GM12878 (cell line): ENCODE data around the gene SPRYD3. TPM values are rescaled to one million over a fixed set of nuclear protein-coding genes. Genes with fewer than 3 reads are reported as not detected.

Source experiments
- CHD2 ChIP-seq: IDR thresholded peaks from 2 replicates; pipeline ENCODE4 v1.6.1; 2011; ENCODE audit warnings: low read depth, low read length, improper control_type of control experiment, borderline replicate concordance
- E4F1 ChIP-seq: fragments of 450-650 bp; IDR thresholded peaks from 2 replicates; pipeline ENCODE4 v1.6.1; 2018; ENCODE audit warnings: borderline replicate concordance, mild to moderate bottlenecking; ENCODE audit not compliant: partially characterized antibody
- HDGF ChIP-seq: fragments of 450-650 bp; IDR thresholded peaks from 2 replicates; pipeline ENCODE4 v1.6.1; 2016; ENCODE audit warnings: antibody characterized with exemption
- KLF5 ChIP-seq: fragments of 450-650 bp; IDR thresholded peaks from 2 replicates; pipeline ENCODE4 v1.6.1; 2014; ENCODE audit warnings: mild to moderate bottlenecking; ENCODE audit not compliant: partially characterized antibody
- LARP7 ChIP-seq: fragments of 450-650 bp; IDR thresholded peaks from 2 replicates; pipeline ENCODE4 v1.6.1; 2017; ENCODE audit warnings: mild to moderate bottlenecking
- MTA2 ChIP-seq: fragments of 450-650 bp; IDR thresholded peaks from 2 replicates; pipeline ENCODE4 v1.6.1; 2016; ENCODE audit warnings: low read depth, mild to moderate bottlenecking, moderate library complexity
- NR2F1 ChIP-seq: fragments of 450-650 bp; conservative IDR thresholded peaks from 2 replicates; pipeline ENCODE4 v1.6.1; 2017; ENCODE audit warnings: mild to moderate bottlenecking
- SMAD5 ChIP-seq: IDR thresholded peaks from 2 replicates; pipeline ENCODE4 v1.6.1; 2016; ENCODE audit warnings: antibody characterized with exemption, low read depth
- TCF12 ChIP-seq: IDR thresholded peaks from 2 replicates; pipeline ENCODE4 v1.6.1; 2011; ENCODE audit warnings: low read depth, mild to moderate bottlenecking, low read length
- ZBTB40 ChIP-seq: fragments of 450-650 bp; IDR thresholded peaks from 2 replicates; pipeline ENCODE4 v1.6.1; 2016; ENCODE audit warnings: mild to moderate bottlenecking, moderate library complexity, borderline replicate concordance
- ZNF384 ChIP-seq: IDR thresholded peaks from 2 replicates; pipeline ENCODE4 v1.6.1; 2012; ENCODE audit warnings: low read depth, mild to moderate bottlenecking, low read length, improper control_type of control experiment, borderline replicate concordance
- ZNF622 ChIP-seq: fragments of 450-650 bp; IDR thresholded peaks from 2 replicates; pipeline ENCODE4 v1.6.1; 2017; ENCODE audit warnings: mild to moderate bottlenecking, inconsistent platforms
- ZSCAN29 ChIP-seq: fragments of 450-650 bp; IDR thresholded peaks from 2 replicates; pipeline ENCODE4 v1.6.1; 2017; ENCODE audit warnings: mild to moderate bottlenecking, moderate library complexity
- polyA plus RNA-seq, 11 experiments: library from polyadenylated mRNA; depleted of rRNA in 4 of 11; unstranded in 6 of 11; stranded (reverse) in 5 of 11; fragments of >200 nt; fragmentation: Nextera tagmentation in 4 of 11; fragmentation: Illumina TruSeq in 1 of 11; extraction: Ambion mirVana in 4 of 11; extraction: Trizol in 1 of 11; gene quantifications; 1 replicate in 1 of 11; 2 replicates in 10 of 11; pipeline versions ENCODE4 v1.2.1 to v1.2.3, GENCODE V29; 2011 to 2016; ENCODE audit warnings: inconsistent platforms in 2 of 11, missing spikeins in 2 of 11, low read depth in 1 of 11
- total RNA-seq, 4 experiments: library from RNA; depleted of rRNA in 3 of 4; stranded (reverse); fragments of >200 nt in 3 of 4; fragmentation: Illumina TruSeq in 1 of 4; extraction: Trizol in 1 of 4; gene quantifications; 2 replicates each; pipeline versions ENCODE4 v1.2.1 to v1.2.3, GENCODE V29; 2013 to 2021
- TF ChIP-seq, protein P1 (sequence below): fragments of 450-650 bp; IDR thresholded peaks from 2 replicates; pipeline ENCODE4 v1.6.1; 2016; ENCODE audit warnings: mild to moderate bottlenecking
- TF ChIP-seq, protein P2 (sequence below): fragments of 150-350 bp; IDR thresholded peaks from 2 replicates; pipeline ENCODE4 v1.6.1; 2016; ENCODE audit warnings: low read depth, low read length
- TF ChIP-seq, protein P3 (sequence below): fragments of 450-650 bp; IDR thresholded peaks from 2 replicates; pipeline ENCODE4 v1.6.1; 2017; ENCODE audit warnings: borderline replicate concordance

Gene SPRYD3
- total and polyA plus RNA-seq, 10 of the 15 experiments (the other 5 are each of a cell fraction or from before 2014, with no cell fraction given) = 2.3 to 26.4 (median 20.2) TPM

DNA sequence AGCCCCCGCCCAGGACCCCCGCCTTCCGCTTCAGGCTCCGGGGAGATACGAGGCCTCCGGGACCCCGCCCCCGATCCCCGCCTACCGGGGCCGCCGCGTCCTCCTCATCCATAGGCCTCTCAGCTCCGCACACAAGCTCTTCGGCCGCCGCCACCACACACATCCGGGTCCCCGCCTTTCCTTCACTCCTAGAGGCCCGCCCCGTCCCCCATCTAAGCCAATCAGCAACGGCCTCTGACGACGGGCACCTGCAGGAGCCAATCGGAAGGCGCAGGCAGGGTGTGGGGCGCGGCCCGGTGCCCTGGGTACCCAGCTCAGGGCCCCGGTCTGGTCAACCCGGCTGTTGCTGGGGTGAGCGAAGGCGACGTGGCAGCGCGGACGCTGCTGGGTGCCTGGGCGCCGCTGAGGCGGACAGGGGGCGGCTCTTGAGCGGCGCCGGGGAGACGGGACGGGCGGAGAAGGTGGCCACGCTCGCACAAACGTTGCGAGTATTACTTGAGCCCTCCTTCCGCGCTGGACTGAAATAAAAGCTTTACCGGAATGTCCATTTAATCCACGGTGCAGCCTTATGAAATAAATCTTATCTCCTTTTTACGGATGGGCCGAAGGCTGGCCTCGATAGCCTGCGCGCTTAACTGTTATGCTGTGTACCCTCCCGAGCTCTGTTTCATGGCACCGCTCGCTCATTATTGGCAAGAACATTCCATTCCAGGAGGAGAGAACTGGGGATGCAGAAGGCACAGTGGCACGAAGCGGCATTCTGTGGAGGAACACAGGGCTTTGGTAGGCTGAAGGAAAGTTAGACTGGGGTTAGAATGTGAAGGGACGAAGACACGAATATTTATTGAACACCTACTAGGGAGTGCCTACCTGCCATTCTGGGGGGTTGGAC is at the start of gene SPRYD3 (continued):
- TF ChIP-seq, protein P1, sequence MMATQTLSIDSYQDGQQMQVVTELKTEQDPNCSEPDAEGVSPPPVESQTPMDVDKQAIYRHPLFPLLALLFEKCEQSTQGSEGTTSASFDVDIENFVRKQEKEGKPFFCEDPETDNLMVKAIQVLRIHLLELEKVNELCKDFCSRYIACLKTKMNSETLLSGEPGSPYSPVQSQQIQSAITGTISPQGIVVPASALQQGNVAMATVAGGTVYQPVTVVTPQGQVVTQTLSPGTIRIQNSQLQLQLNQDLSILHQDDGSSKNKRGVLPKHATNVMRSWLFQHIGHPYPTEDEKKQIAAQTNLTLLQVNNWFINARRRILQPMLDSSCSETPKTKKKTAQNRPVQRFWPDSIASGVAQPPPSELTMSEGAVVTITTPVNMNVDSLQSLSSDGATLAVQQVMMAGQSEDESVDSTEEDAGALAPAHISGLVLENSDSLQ = peak; percentile 99
- no peak for TF ChIP-seq ZNF384
- TF ChIP-seq ZNF622 = no peak
- TF ChIP-seq ZSCAN29 = 0 out of 2 replicates have a peak, but pooled peaks have one; percentile 30
- peak; percentile 96 for TF ChIP-seq CHD2
- TF ChIP-seq TCF12 = 0 out of 2 replicates have a peak, but pooled peaks have one; percentile 23
- peak; percentile 48 for TF ChIP-seq E4F1
- TF ChIP-seq NR2F1 = peak; percentile 34; the same call in 1 of the 2 replicates
- TF ChIP-seq MTA2 = no peak
- TF ChIP-seq ZBTB40 = peak; percentile 58; the same call in 1 of the 2 replicates
- peak; percentile 72 for TF ChIP-seq KLF5
- TF ChIP-seq, protein P2, sequence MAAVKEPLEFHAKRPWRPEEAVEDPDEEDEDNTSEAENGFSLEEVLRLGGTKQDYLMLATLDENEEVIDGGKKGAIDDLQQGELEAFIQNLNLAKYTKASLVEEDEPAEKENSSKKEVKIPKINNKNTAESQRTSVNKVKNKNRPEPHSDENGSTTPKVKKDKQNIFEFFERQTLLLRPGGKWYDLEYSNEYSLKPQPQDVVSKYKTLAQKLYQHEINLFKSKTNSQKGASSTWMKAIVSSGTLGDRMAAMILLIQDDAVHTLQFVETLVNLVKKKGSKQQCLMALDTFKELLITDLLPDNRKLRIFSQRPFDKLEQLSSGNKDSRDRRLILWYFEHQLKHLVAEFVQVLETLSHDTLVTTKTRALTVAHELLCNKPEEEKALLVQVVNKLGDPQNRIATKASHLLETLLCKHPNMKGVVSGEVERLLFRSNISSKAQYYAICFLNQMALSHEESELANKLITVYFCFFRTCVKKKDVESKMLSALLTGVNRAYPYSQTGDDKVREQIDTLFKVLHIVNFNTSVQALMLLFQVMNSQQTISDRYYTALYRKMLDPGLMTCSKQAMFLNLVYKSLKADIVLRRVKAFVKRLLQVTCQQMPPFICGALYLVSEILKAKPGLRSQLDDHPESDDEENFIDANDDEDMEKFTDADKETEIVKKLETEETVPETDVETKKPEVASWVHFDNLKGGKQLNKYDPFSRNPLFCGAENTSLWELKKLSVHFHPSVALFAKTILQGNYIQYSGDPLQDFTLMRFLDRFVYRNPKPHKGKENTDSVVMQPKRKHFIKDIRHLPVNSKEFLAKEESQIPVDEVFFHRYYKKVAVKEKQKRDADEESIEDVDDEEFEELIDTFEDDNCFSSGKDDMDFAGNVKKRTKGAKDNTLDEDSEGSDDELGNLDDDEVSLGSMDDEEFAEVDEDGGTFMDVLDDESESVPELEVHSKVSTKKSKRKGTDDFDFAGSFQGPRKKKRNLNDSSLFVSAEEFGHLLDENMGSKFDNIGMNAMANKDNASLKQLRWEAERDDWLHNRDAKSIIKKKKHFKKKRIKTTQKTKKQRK = 0 out of 2 replicates have a peak, but pooled peaks have one; percentile 36
- TF ChIP-seq LARP7 = no peak; the same call in 1 of the 2 replicates
- TF ChIP-seq HDGF = peak; percentile 46; the same call in 1 of the 2 replicates
- TF ChIP-seq SMAD5 = peak; percentile 68; the same call in 1 of the 2 replicates
- TF ChIP-seq, protein P3, sequence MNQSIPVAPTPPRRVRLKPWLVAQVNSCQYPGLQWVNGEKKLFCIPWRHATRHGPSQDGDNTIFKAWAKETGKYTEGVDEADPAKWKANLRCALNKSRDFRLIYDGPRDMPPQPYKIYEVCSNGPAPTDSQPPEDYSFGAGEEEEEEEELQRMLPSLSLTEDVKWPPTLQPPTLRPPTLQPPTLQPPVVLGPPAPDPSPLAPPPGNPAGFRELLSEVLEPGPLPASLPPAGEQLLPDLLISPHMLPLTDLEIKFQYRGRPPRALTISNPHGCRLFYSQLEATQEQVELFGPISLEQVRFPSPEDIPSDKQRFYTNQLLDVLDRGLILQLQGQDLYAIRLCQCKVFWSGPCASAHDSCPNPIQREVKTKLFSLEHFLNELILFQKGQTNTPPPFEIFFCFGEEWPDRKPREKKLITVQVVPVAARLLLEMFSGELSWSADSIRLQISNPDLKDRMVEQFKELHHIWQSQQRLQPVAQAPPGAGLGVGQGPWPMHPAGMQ = no peak
